Activated naive CD8-positive, alpha-beta T cell treated with anti-CD3 and anti-CD28 coated beads for 36 hours (primary cell): ENCODE results near the gene NBEA. TPM values are rescaled to one million over a fixed set of nuclear protein-coding genes. Genes with fewer than 3 reads are reported as not detected.
"Not testable (repeated sequence)": the region's sequence is repeated elsewhere in the genome, so short reads cannot be mapped to it uniquely, and the experiment has no call there.

Experiments used
- DNase-seq: peaks from one replicate; pipeline ENCODE4 v3.0.0; 2021
- H3K27ac Mint-ChIP-seq: one replicate; pipeline ENCODE4 v1.8.0; 2022; ENCODE audit warnings: mild to moderate bottlenecking, moderate library complexity, mixed read lengths
- H3K27me3 Mint-ChIP-seq: one replicate; pipeline ENCODE4 v1.8.0; 2022; ENCODE audit warnings: mild to moderate bottlenecking, mixed read lengths
- H3K36me3 Mint-ChIP-seq: one replicate; pipeline ENCODE4 v1.8.0; 2021; ENCODE audit warnings: mild to moderate bottlenecking, mixed read lengths
- H3K4me1 Mint-ChIP-seq: one replicate; pipeline ENCODE4 v1.8.0; 2021; ENCODE audit warnings: mixed read lengths
- H3K4me3 Mint-ChIP-seq: one replicate; pipeline ENCODE4 v1.8.0; 2022; ENCODE audit warnings: mild to moderate bottlenecking, moderate library complexity, mixed read lengths
- H3K9me3 Mint-ChIP-seq: one replicate; pipeline ENCODE4 v1.8.0; 2022; ENCODE audit warnings: mixed read lengths
- total RNA-seq, 2 experiments: library from RNA; stranded (reverse); gene quantifications; one replicate each; pipeline ENCODE4 v1.2.3, GENCODE V29; 2021

NBEA gene
- total RNA-seq, 2 experiments from 2014 or later, result 0.39 to 0.42 TPM

DNA sequence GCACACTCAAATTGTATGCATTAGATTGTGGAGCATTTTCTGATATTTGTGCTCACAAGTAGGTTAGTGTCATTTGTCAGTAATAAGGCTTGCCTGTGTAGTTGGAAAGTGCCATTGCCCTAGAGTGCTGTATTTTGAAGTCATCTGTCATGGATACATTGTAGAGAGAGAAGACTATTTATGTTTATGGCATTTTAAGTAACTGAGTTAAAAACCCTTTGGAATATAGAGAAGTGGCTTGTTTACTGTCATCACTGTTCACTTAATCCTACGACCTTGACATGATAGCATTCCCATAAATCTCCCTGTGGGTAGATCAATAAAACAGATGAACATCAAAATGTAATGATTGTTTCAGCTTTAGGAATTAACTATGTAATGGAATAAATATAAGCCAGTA lies 423.8 kb downstream of the NBEA start:
- no peaks in the 10 kb centered on the region for H3K4me1 Mint-ChIP-seq
- peaks cover 12% of the 10 kb centered on the region for H3K9me3 Mint-ChIP-seq
- no peaks in the 10 kb centered on the region for H3K27me3 Mint-ChIP-seq
- H3K4me3 Mint-ChIP-seq, result no peak overlapping the region
- peaks cover 2% of the 10 kb centered on the region for H3K36me3 Mint-ChIP-seq
- no peak overlapping the region for H3K27ac Mint-ChIP-seq
- DNase-seq, result no peak

DNA sequence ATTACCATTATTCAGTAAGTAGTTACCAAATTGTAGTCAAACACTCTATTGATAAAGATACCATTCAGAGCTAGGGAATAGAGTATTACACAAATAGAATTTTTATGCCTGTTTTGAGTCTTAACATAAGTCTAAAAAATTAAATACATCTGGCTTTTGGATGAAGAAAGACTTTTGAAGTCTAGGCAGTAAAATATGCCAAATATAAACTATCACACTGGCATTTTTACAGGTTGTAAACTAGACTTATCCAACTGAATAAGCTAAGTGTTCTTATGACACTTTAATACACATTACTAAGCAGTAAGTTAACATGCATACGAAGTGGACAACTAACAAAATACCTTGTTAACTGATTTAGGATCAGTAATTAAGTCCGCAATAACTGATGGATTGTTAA lies 425.5 kb downstream of the NBEA start:
- H3K27me3 Mint-ChIP-seq, result no peaks in the 10 kb centered on the region
- H3K4me3 Mint-ChIP-seq, result no peak overlapping the region
- DNase-seq, result no peak
- no peaks in the 10 kb centered on the region for H3K4me1 Mint-ChIP-seq
- H3K36me3 Mint-ChIP-seq, result peaks cover 6% of the 10 kb centered on the region
- peaks cover 24% of the 10 kb centered on the region for H3K9me3 Mint-ChIP-seq
- H3K27ac Mint-ChIP-seq, result no peak overlapping the region

DNA sequence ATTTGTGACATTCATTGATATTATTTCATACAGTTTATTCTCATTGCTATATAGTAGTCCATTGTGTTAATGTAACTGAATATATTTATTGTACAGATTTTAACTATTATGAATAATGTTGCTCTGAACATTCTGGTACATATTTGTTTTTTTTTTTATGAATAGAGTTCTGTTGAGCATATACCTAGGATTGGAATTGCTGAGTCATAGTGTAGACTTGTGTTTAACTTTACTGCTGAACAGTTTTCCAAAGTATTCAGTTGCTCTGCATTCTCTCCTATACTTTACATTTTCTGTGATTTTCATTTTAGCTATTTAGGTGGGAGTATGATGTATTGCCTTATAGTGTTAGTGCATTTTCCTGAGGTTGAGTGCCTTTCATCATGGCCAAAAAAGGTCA lies 436.9 kb downstream of the NBEA start:
- Mint-ChIP-seq H3K4me1 (no peaks in the 10 kb centered on the region), H3K9me3 (no peaks in the 10 kb centered on the region), H3K4me3 (no peak overlapping the region), H3K36me3 (peaks cover 4% of the 10 kb centered on the region), H3K27ac (no peak overlapping the region), H3K27me3 (no peaks in the 10 kb centered on the region)
- no peak for DNase-seq

DNA sequence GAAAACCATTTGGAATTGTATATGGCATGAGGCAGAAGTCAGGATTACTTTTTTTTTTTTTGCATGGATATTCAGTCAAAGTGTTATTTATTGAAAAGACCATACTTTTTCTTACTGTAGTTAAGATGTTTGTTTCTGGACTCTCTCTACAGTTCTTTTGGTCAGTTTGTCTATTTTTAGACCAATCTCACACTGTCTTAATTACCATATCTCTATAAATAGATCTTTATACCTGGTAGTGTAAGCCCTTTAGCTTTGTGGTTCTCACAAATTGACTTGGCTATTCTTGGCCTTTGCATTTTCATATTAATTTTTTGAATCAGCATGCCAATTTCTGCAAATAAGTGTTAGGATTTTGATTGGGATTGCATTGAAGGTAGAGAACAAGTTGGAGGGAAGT lies 437.6 kb downstream of the NBEA start:
- no peak for DNase-seq
- Mint-ChIP-seq H3K36me3 (peaks cover 4% of the 10 kb centered on the region), H3K27me3 (no peaks in the 10 kb centered on the region), H3K27ac (no peak overlapping the region), H3K4me3 (no peak overlapping the region), H3K4me1 (no peaks in the 10 kb centered on the region), H3K9me3 (no peaks in the 10 kb centered on the region)

DNA sequence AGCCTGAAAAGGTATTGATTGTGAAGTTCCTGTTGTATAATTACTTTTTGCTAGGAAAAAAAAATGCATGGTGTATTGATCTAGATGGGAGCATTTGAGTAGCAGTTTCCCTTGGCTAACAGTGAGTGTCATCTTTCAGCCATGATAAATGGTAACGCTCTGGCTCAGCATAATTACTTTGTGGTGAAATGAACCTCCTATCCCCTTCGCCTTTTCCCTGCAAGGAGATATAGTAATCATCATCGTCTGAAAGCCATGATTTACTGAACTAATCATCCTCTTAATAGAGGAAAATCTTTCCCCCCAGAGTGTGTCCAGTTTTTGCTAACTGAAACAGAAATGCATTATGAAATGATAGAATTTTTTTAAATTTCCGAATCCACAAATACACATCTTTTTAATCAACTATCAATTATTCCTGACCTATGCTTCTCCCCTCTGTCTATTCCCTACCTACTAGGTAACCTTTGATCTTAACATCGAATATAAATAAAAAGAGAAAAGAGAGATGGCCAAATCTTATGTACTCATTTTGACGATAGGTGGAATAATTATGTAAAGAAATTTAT lies 445.7 kb downstream of the NBEA start:
- no peaks in the 10 kb centered on the region for H3K27me3 Mint-ChIP-seq
- no peak overlapping the region for H3K4me3 Mint-ChIP-seq
- no peak overlapping the region for H3K27ac Mint-ChIP-seq
- H3K36me3 Mint-ChIP-seq, result no peaks in the 10 kb centered on the region
- H3K9me3 Mint-ChIP-seq, result no peaks in the 10 kb centered on the region
- no peak for DNase-seq
- H3K4me1 Mint-ChIP-seq, result no peaks in the 10 kb centered on the region

DNA sequence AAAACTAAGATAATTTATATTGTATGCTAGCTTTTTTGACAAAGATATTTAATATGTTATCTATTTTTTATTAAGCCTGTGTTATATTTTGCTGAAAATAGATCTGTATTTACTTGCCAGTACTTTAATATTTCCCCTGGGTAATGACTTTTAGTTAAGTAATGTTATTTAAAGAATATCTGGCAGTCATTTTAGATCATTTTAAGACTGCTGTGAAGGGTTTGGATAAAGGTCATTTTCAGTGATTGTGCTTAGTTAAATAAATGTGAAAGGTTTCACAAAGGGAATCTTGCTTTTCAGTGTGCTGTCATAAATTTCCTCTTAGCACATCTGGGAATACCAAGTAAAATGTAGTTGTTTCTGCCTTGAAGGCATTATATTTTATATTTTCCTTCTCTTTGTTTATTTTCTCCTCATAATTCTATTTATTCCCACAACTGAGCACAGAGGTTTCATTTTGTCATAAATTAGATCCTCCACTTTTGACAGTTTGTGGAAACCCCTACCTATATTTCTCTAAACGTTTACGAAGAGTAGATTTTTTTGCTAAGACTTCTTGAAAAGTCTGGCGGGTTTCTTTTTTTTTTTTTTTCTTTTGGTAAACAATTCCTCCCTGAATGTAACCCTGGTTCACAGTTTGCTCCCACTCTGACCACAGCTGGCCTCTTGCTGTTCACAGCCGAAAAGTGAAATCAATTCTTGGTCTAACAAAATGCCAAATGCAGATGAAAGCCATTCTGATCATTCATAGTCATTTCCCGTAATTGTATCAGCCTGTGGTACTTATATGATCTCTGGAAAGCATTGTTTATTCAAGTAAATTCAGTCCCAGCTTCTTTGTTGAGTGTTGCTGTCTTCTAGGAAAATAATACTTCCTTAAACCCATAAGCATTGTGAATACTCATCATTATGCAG lies 446.6 kb downstream of the NBEA start:
- no peaks in the 10 kb centered on the region for H3K9me3 Mint-ChIP-seq
- no peaks in the 10 kb centered on the region for H3K4me1 Mint-ChIP-seq
- DNase-seq, result no peak
- no peaks in the 10 kb centered on the region for H3K27me3 Mint-ChIP-seq
- no peak overlapping the region for H3K4me3 Mint-ChIP-seq
- H3K36me3 Mint-ChIP-seq, result no peaks in the 10 kb centered on the region
- H3K27ac Mint-ChIP-seq, result no peak overlapping the region

DNA sequence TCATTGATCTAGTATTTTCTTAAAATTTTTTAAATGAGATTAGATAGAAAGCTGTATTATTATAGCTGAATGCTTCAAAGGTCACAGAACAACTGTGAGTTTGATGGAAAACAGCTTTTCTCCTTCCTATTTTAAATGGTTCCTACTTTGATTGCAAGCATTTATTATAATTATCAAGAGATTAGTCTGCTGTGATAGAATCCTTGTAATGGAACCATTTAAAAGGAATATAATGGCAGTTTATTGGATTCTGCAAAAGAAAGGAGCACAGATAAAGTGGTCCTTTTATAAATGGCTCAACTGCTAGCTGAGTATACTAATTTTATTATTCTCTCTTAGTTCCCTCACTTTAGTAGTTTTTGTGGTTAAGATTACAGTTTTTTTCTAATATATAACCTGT lies 447.5 kb downstream of the NBEA start:
- Mint-ChIP-seq H3K9me3 (no peaks in the 10 kb centered on the region), H3K36me3 (no peaks in the 10 kb centered on the region), H3K4me3 (no peak overlapping the region), H3K27me3 (no peaks in the 10 kb centered on the region), H3K27ac (no peak overlapping the region), H3K4me1 (no peaks in the 10 kb centered on the region)
- no peak for DNase-seq

DNA sequence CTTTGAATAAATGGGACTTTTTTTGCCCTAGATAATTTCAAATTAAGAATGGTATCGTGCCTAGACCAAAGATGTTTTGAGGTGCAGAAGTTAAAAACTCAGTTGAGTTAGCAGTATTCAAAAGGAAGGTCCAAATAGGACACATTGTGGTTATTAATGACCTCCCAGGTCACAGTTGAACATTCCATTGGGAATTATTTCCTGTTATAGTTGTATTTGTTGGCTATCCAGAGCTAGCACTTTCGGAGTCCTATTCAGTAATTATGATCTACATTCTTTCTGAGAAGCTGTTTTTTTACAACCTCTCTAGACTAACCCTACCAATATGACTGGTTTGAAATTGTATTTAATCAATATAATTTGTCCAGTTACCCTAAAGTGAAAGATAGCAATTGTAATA lies 450.7 kb downstream of the NBEA start:
- no peak for DNase-seq
- Mint-ChIP-seq H3K27ac (no peak overlapping the region), H3K4me1 (no peaks in the 10 kb centered on the region), H3K27me3 (no peaks in the 10 kb centered on the region), H3K9me3 (peaks cover 2% of the 10 kb centered on the region), H3K4me3 (no peak overlapping the region), H3K36me3 (peaks cover 5% of the 10 kb centered on the region)

DNA sequence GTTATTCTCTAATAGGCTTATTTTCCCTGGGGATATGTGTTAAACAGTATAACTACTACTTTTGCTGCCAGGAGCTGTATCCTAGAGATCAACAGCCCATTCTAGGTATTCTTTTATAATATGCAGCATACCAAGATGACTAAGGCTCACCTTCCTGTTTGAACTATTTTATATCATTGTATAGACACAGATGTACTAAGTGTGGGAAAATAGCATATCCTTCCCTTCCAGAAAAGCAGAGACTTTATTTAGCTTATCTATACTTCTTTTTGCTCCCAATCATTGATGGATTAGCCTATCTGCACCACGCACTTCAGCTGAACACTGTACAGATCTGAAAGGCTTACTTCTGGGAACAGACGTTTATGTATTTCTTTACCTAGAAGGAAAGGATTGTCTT lies 451.8 kb downstream of the NBEA start:
- H3K27ac Mint-ChIP-seq, result no peak overlapping the region
- no peak for DNase-seq
- H3K36me3 Mint-ChIP-seq, result peaks cover 7% of the 10 kb centered on the region
- no peak overlapping the region for H3K4me3 Mint-ChIP-seq
- H3K9me3 Mint-ChIP-seq, result peaks cover 2% of the 10 kb centered on the region
- no peaks in the 10 kb centered on the region for H3K27me3 Mint-ChIP-seq
- H3K4me1 Mint-ChIP-seq, result no peaks in the 10 kb centered on the region

DNA sequence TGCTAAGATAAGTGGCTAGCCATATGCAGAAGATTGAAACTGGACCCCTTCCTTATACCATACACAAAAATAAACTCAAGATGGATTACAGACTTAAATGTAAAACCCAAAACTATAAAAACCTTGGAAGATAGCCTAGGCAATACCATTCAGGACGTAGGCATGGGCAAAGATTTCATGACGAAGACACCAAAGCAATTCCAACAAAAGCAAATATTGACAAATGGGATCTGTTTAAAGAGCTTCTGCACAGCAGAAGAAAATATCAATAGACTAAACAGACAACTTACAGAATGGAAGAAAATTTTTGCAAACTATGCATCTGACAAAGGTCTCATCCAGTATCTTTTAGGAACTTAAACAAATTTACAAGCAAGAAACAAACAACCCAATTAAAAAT lies 466.2 kb downstream of the NBEA start:
- H3K27ac Mint-ChIP-seq, H3K27me3 Mint-ChIP-seq, H3K9me3 Mint-ChIP-seq, DNase-seq, H3K4me1 Mint-ChIP-seq, H3K36me3 Mint-ChIP-seq, H3K4me3 Mint-ChIP-seq: not testable (repeated sequence)

DNA sequence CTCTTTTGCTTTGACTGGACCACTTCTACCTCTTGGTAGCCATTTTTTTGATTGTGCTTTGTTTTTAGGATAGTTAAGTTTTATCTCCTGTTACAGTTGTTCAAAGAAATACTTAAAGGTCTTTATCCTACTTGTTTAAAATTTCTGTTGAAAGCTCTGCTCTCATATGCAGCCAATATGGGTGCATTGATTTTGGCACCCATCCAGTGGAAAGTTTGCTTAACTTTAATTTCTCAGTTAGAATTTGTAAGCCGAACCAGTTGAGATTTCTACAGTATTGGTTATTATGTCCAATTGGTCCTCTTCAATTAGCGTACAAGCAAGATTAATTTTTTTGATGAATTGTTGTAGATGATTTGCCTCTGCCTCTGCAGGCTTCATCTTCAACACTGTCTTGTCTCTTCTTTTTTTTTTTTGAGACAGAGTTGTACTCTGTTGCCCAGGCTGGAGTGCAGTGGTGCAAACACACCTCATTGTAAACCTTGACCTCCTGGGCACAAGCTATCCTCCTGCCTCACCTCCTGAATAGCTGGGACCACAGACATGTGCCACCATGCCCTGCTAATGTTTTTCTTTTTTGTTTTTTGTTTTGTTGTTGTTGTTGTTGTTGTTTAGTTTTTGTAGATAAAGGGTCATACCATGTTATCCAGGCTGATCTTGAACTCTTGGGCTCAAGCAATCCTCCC lies 469.1 kb downstream of the NBEA start:
- Mint-ChIP-seq H3K4me1 (no peaks in the 10 kb centered on the region), H3K36me3 (peaks cover 7% of the 10 kb centered on the region), H3K4me3 (no peak overlapping the region), H3K27me3 (no peaks in the 10 kb centered on the region), H3K9me3 (peaks cover 7% of the 10 kb centered on the region), H3K27ac (no peak overlapping the region)
- no peak for DNase-seq

DNA sequence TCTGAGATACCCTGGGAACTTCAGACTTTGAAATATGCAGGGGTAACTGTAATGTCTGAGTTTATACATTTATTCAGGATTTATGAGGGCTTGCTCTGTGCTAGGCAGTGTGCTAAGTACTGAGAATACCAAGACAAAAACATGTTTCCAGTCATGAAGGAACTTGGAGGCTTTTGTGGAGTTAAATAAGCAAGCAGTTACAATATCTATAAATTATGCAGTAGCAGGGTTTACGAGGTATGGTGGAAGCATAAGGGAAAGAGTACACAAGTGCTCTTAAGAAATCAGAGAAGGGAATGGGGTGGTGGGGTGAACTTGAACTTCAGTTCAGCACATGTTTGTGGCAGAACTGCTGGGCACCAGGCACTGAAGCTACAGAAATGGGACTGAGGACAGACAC lies 506.4 kb downstream of the NBEA start:
- Mint-ChIP-seq H3K4me3 (no peak overlapping the region), H3K4me1 (no peaks in the 10 kb centered on the region), H3K27ac (no peak overlapping the region), H3K27me3 (no peaks in the 10 kb centered on the region), H3K9me3 (no peaks in the 10 kb centered on the region), H3K36me3 (peaks cover 2% of the 10 kb centered on the region)
- DNase-seq, result no peak

DNA sequence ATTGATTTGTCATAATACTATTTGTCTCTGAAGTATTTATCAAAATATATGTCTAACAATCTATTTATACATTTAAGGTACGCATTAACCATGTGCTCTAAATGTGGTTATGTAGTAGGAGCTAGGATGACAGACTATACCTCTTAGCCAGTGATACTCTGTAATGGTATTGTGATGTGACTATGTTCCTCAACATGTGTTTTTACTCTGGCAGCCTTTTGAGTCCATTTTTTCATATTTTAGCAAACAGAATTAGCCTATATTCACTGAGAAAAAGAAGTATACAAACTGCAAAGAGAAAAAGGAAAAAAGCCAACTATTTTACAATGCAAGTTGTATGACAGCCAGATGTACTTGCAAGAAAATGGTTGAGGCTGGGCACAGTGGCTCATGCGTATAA lies 507.8 kb downstream of the NBEA start:
- peaks cover 2% of the 10 kb centered on the region for H3K36me3 Mint-ChIP-seq
- no peaks in the 10 kb centered on the region for H3K4me1 Mint-ChIP-seq
- H3K9me3 Mint-ChIP-seq, result no peaks in the 10 kb centered on the region

DNA sequence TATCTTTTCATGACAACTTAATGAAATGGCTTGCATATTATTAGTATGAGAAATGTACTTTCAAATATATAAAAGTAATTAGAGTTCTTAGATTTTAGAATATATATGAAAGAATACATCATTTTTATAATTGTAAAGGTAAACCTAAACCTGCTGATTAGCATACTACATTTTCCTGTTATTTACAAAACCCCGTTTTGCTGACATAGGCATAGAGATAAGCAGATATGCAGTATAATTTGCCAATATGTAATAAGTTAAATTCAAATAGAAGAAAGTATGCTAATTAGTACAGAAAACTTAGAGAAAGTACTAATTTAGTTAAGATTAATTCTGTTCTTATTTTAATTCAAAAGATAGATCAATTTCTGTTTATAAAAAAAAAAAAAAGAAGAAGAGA lies 513.0 kb downstream of the NBEA start:
- H3K4me3 Mint-ChIP-seq, result no peak overlapping the region
- no peak for DNase-seq
- H3K36me3 Mint-ChIP-seq, result peaks cover 13% of the 10 kb centered on the region
- peaks cover 3% of the 10 kb centered on the region for H3K27me3 Mint-ChIP-seq
- peaks cover 1% of the 10 kb centered on the region for H3K9me3 Mint-ChIP-seq
- H3K4me1 Mint-ChIP-seq, result no peaks in the 10 kb centered on the region
- no peak overlapping the region for H3K27ac Mint-ChIP-seq

More for the DNA sequence above, 507.8 kb downstream of the NBEA start:
- H3K4me3 Mint-ChIP-seq, result no peak overlapping the region
- no peaks in the 10 kb centered on the region for H3K27me3 Mint-ChIP-seq
- DNase-seq, result no peak
- no peak overlapping the region for H3K27ac Mint-ChIP-seq

DNA sequence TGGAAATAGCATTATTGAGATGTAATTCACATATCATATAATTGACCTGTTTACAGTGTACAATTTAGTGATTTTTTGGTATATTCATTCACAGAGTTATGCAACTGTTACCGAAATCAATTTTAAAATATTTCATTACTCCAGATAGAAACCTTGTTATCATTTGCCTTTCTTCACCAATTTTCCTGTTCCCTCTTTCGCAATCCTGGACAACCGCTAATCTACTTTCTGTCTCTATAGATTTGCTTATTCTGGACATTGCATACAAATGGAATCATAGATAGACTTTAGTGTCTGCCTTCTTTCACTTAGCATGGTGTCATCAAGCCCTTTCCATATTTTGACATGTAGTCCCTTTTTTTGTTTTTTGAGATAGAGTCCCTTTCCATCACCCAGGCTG lies 515.2 kb downstream of the NBEA start:
- Mint-ChIP-seq H3K9me3 (peaks cover 1% of the 10 kb centered on the region), H3K4me1 (no peaks in the 10 kb centered on the region), H3K27me3 (peaks cover 11% of the 10 kb centered on the region), H3K36me3 (peaks cover 13% of the 10 kb centered on the region), H3K27ac (no peak overlapping the region), H3K4me3 (no peak overlapping the region)
- DNase-seq, result no peak
